ENCODE data around the gene NRP1. TPM values are rescaled to one million over a fixed set of nuclear protein-coding genes. Genes with fewer than 3 reads are reported as not detected.

The NRP1 gene
- total and polyA plus RNA-seq, 2 of the 8 experiments (the other 6 are each of a cell fraction or from before 2014, with no cell fraction given): 1.2 to 2.1 TPM

DNA sequence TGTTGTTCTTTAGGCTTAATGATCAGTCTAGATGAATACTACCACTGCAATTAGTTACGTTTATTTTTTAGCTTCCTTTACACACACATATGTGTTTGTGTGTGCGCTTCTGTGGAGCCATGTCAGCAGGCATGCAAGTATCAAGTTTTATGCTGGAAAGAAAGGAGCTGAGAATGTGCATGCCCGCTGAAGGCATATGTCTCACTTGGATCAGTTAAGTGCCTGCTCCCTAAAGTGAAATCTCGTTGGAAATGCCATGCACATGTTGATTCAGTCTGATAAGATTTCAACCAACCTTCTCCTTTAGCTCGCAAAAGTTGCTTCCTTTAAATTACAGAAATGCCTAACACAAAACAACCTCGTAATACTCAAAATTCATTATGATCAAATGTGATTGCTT lies 10.7 kb downstream of the NRP1 start:
- Histone ChIP-seq H4K5ac (ENCODE audit: insufficient read length, low read depth, low read length) (no peak overlapping the region), H2BK20ac (ENCODE audit: low read length) (no peak overlapping the region), H3K9ac (replicated peaks in 1 of 4; ENCODE audit: extremely low read depth in 1 of 4, low read depth in 3 of 4, low read length in 3 of 4) (no peak overlapping the region; a peak in 1 of 7 replicates), H3K56ac (replicated peaks; ENCODE audit: insufficient read length, low read depth, low read length) (no peak overlapping the region), H3K27me3 (replicated peaks in 1 of 4; ENCODE audit: control insufficient read depth in 3 of 4, extremely low read depth in 1 of 4, insufficient read depth in 3 of 4, low read length in 3 of 4) (no peaks in the 10 kb centered on the region), H3K4me2 (ENCODE audit: insufficient read depth in 1 of 2, low read depth in 2 of 2, low read length in 2 of 2) (no peak overlapping the region), H2BK120ac (replicated peaks; ENCODE audit: low read depth, low read length) (no peak overlapping the region), H2BK15ac (ENCODE audit: low read length) (no peak overlapping the region), H3K18ac (ENCODE audit: extremely low read depth, low read length) (no peak overlapping the region), H3K4me1 (replicated peaks in 1 of 4; ENCODE audit: control insufficient read depth in 3 of 4, insufficient read depth in 4 of 4, low read length in 3 of 4) (no peaks in the 10 kb centered on the region), H2BK12ac (ENCODE audit: low read depth, low read length) (no peak overlapping the region), H3K23ac (ENCODE audit: insufficient read length) (no peak overlapping the region), H2BK5ac (ENCODE audit: low read depth, low read length) (no peak overlapping the region), H4K20me1 (replicated peaks in 1 of 2; ENCODE audit: control insufficient read depth in 1 of 2, insufficient read depth in 2 of 2, low read length in 2 of 2) (no peaks in the 10 kb centered on the region), H2AFZ (ENCODE audit: low read length) (no peak overlapping the region), H3K4ac (replicated peaks; ENCODE audit: insufficient read length, low read depth, low read length) (no peak overlapping the region), H4K91ac (replicated peaks; ENCODE audit: insufficient read length, low read length) (no peak overlapping the region), H3K79me1 (ENCODE audit: low read depth, low read length) (no peaks in the 10 kb centered on the region), H3K79me2 (ENCODE audit: control insufficient read depth in 1 of 2, insufficient read depth in 2 of 2, low read length in 2 of 2) (no peaks in the 10 kb centered on the region), H3K23me2 (ENCODE audit: low read depth, low read length) (no peaks in the 10 kb centered on the region), H4K8ac (ENCODE audit: extremely low read depth, insufficient read depth, low read length) (no peak overlapping the region), H3K27ac (ENCODE audit: low read depth, low read length) (no peak overlapping the region), H3K9me3 (ENCODE audit: insufficient read depth in 2 of 2, low read depth in 1 of 2, low read length in 1 of 2) (peaks cover 0 to 5% of the 10 kb centered on the region in 2 experiments; a peak in 1 of 4 replicates), H3K4me3 (ENCODE audit: extremely low read depth in 1 of 4, insufficient read depth in 2 of 4, low read depth in 3 of 4, low read length in 4 of 4) (no peak overlapping the region), H3K14ac (ENCODE audit: insufficient read length) (no peak overlapping the region), H2AK5ac (ENCODE audit: low read depth, low read length) (no peak overlapping the region), H3K36me3 (ENCODE audit: control insufficient read depth in 2 of 4, insufficient read depth in 4 of 4, low read length in 3 of 4) (peaks cover 0 to 3% (median 0%) of the 10 kb centered on the region in 4 experiments; a peak in 2 of 8 replicates)
- WGBS, 2 experiments (ENCODE audit: extremely low coverage in 1 of 2, insufficient coverage in 1 of 2, insufficient read length in 1 of 2, insufficient replicate concordance in 2 of 2, low coverage in 1 of 2, low lambda C conversion rate in 2 of 2, missing lambda C conversion rate in 1 of 2): 96% methylated on average over 6 of the region's 6 CpGs; no CpG with 5 or more reads in 1 of the 2 experiments
- no peak for DNase-seq (ENCODE audit: low read depth in 1 of 2, low spot score in 2 of 2)
- no peak for TF ChIP-seq TEAD4 (IDR thresholded peaks at IDR 0.05; ENCODE audit: low read depth, low read length)
- no peak for TF ChIP-seq RXRA (IDR thresholded peaks at IDR 0.05; ENCODE audit: insufficient read depth, low read depth, low read length)
- TF ChIP-seq RBBP5 (IDR thresholded peaks at IDR 0.05; ENCODE audit: borderline replicate concordance, low read depth, low read length): no peak
- TF ChIP-seq SAP30 (IDR thresholded peaks at IDR 0.05; ENCODE audit: insufficient read depth, insufficient replicate concordance, low read length): no peak
- no peak for TF ChIP-seq JUND (IDR thresholded peaks at IDR 0.05; ENCODE audit: low read length)
- TF ChIP-seq, protein P1, sequence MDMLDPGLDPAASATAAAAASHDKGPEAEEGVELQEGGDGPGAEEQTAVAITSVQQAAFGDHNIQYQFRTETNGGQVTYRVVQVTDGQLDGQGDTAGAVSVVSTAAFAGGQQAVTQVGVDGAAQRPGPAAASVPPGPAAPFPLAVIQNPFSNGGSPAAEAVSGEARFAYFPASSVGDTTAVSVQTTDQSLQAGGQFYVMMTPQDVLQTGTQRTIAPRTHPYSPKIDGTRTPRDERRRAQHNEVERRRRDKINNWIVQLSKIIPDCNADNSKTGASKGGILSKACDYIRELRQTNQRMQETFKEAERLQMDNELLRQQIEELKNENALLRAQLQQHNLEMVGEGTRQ (IDR thresholded peaks at IDR 0.05; ENCODE audit: low read length): no peak
- TF ChIP-seq CHD1 (IDR thresholded peaks at IDR 0.05; ENCODE audit: low read depth, low read length): no peak
- TF ChIP-seq, protein P2, sequence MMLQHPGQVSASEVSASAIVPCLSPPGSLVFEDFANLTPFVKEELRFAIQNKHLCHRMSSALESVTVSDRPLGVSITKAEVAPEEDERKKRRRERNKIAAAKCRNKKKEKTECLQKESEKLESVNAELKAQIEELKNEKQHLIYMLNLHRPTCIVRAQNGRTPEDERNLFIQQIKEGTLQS (IDR thresholded peaks at IDR 0.05; ENCODE audit: insufficient read depth, low read depth, low read length): no peak
- TF ChIP-seq SIN3A (conservative IDR thresholded peaks at IDR 0.05 in 1 of 2, IDR thresholded peaks at IDR 0.05 in 1 of 2; ENCODE audit: low read depth in 1 of 2, low read length in 2 of 2): no peak
- no peak for FAIRE-seq
- ChIA-PET POLR2A (ENCODE audit: partially characterized antibody) (no interaction called here), CTCF (ENCODE audit: partially characterized antibody) (interaction anchor here (0.7 to 1.5 kb wide), 3 partner anchors 10 to 900 kb away, joined by 3 to 8 read pairs (median 3); no protein-coding TSS in a partner anchor)
